ENCODE measurements around the gene TOM1.

TOM1 gene
- long read RNA-seq, transcript TOM1-205 (14 exons, 2,211 nt) = minor isoform, 5 of 531 reads
- long read RNA-seq, transcript TOM1-210 (15 exons, 2,389 nt) = major isoform, 366 of 531 reads
- long read RNA-seq, transcript TOM1-204 (15 exons, 2,390 nt) = minor isoform, 42 of 531 reads
- long read RNA-seq, partial matches to known transcripts = 52 of 531 reads
- long read RNA-seq, other reads (novel, unspliced or antisense) = 64 of 531 reads

GRCh38 chr22:35299673-35300499 is at the start of gene TOM1:
TOM1 (plus strand) TSS chr22:35299894; CDS start chr22:35299929, 35 bp downstream.
- Histone ChIP-seq H3K27ac (replicated peaks) (peak within 1 kb of the TSS; percentile 78), H3K4me3 (replicated peaks; ENCODE audit: insufficient read depth, low read length) (peak within 1 kb of the TSS; percentile 84), H3K27me3 (ENCODE audit: insufficient read depth, poor library complexity, severe bottlenecking) (no peaks in the 10 kb centered on the region)
- peak; percentile 60 for TF ChIP-seq GABPA (IDR thresholded peaks at IDR 0.05; ENCODE audit: low read depth)
- TF ChIP-seq CTCF (IDR thresholded peaks at IDR 0.05; ENCODE audit: insufficient read depth, low read length) = no peak
- TF ChIP-seq POLR2AphosphoS5 (IDR thresholded peaks at IDR 0.05; ENCODE audit: low read depth) = peak; percentile 83
- peak; percentile 97 for DNase-seq (ENCODE audit: low read depth in 1 of 2, low spot score in 1 of 2)

- TF ChIP-seq SPI1 (IDR thresholded peaks at IDR 0.05; ENCODE audit: borderline replicate concordance, low read depth) (no peak), REST (IDR thresholded peaks at IDR 0.05; ENCODE audit: insufficient replicate concordance, low read depth) (no peak), POLR2AphosphoS5 (IDR thresholded peaks at IDR 0.05; ENCODE audit: low read depth) (no peak), CTCF (IDR thresholded peaks at IDR 0.05; ENCODE audit: insufficient read depth, low read length) (no peak), GABPA (IDR thresholded peaks at IDR 0.05; ENCODE audit: low read depth) (no peak)
- Histone ChIP-seq H3K27ac (replicated peaks) (no peak overlapping the region), H3K4me3 (replicated peaks; ENCODE audit: insufficient read depth, low read length) (no peak overlapping the region), H3K27me3 (ENCODE audit: insufficient read depth, poor library complexity, severe bottlenecking) (no peaks in the 10 kb centered on the region)
- DNase-seq (ENCODE audit: low read depth in 1 of 2, low spot score in 1 of 2) = peak in 1 of 2 experiments; percentile 22
Observed at GRCh38 chr22:35250156-35250555, 49.5 kb upstream of the TOM1 start.

GRCh38 chr22:35253946-35254345 is 45.7 kb upstream of the TOM1 start:
- TF ChIP-seq POLR2AphosphoS5 (IDR thresholded peaks at IDR 0.05; ENCODE audit: low read depth) (no peak), REST (IDR thresholded peaks at IDR 0.05; ENCODE audit: insufficient replicate concordance, low read depth) (no peak), CTCF (IDR thresholded peaks at IDR 0.05; ENCODE audit: insufficient read depth, low read length) (no peak), GABPA (IDR thresholded peaks at IDR 0.05; ENCODE audit: low read depth) (no peak), SPI1 (IDR thresholded peaks at IDR 0.05; ENCODE audit: borderline replicate concordance, low read depth) (no peak)
- no peak overlapping the region for H3K27ac ChIP-seq (replicated peaks)
- no peaks in the 10 kb centered on the region for H3K27me3 ChIP-seq (ENCODE audit: insufficient read depth, poor library complexity, severe bottlenecking)
- H3K4me3 ChIP-seq (replicated peaks; ENCODE audit: insufficient read depth, low read length) = no peak overlapping the region
- no peak for DNase-seq (ENCODE audit: low read depth in 1 of 2, low spot score in 1 of 2)
